ENCODE measurements around the gene C13orf46. TPM values are rescaled to one million over a fixed set of nuclear protein-coding genes. Genes with fewer than 3 reads are reported as not detected.

C13orf46 gene
- total and polyA plus RNA-seq, 4 donors: 0.10 to 0.17 TPM; not detected in 2

- 85% methylated on average over 16 of the region's 16 CpGs for WGBS
- DNase-seq (ENCODE audit: low spot score): no peak
- no peaks in the 10 kb centered on the region for H3K27me3 ChIP-seq (ENCODE audit: control insufficient read depth in 4 of 4, insufficient read depth in 4 of 4, low read length in 3 of 4)
- H3K9ac ChIP-seq (ENCODE audit: low read depth in 1 of 2, low read length in 2 of 2): no peak overlapping the region
- no peaks in the 10 kb centered on the region for H3K9me3 ChIP-seq (ENCODE audit: control insufficient read depth in 4 of 4, low read length in 3 of 4)
- H3K4me1 ChIP-seq (ENCODE audit: control insufficient read depth in 4 of 4, insufficient read depth in 4 of 4, low read length in 3 of 4): peaks cover 0 to 6% (median 3%) of the 10 kb centered on the region in 4 donors
- no peaks in the 10 kb centered on the region for H3K36me3 ChIP-seq (ENCODE audit: control insufficient read depth in 4 of 4, insufficient read depth in 3 of 4, low read depth in 1 of 4, low read length in 3 of 4)
- no peak overlapping the region for H3K27ac ChIP-seq (ENCODE audit: low read depth in 1 of 2, low read length in 2 of 2)
- TF ChIP-seq RAD21 (IDR thresholded peaks at IDR 0.05) (no peak), FOXA2 (IDR thresholded peaks at IDR 0.05) (no peak), EGR1 (IDR thresholded peaks at IDR 0.05; ENCODE audit: low read depth in 2 of 2) (no peak), ZBTB33 (IDR thresholded peaks at IDR 0.05) (no peak), GABPA (IDR thresholded peaks at IDR 0.05 in 1 of 2, conservative IDR thresholded peaks at IDR 0.05 in 1 of 2) (no peak), ATF3 (IDR thresholded peaks at IDR 0.05) (no peak), CTCF (IDR thresholded peaks at IDR 0.05; ENCODE audit: low read depth, low read length, missing input control) (no peak), YY1 (IDR thresholded peaks at IDR 0.05) (no peak), TAF1 (conservative IDR thresholded peaks at IDR 0.05) (no peak), HNF4A (conservative IDR thresholded peaks at IDR 0.05) (no peak), JUND (IDR thresholded peaks at IDR 0.05) (no peak), MAX (IDR thresholded peaks at IDR 0.05) (no peak), NR2F2 (IDR thresholded peaks at IDR 0.05) (no peak), FOXA1 (IDR thresholded peaks at IDR 0.05) (no peak)
- no peak overlapping the region for H3K4me3 ChIP-seq (ENCODE audit: low read depth in 1 of 3, low read length in 3 of 3)
Measured at GRCh38 chr13:113941571-113942191, 32.2 kb downstream of the C13orf46 start.

GRCh38 chr13:113939944-113940297, 34.0 kb downstream of the C13orf46 start:
- Histone ChIP-seq H3K4me1 (ENCODE audit: control insufficient read depth in 4 of 4, insufficient read depth in 4 of 4, low read length in 3 of 4) (peaks cover 0 to 6% (median 3%) of the 10 kb centered on the region in 4 donors), H3K9ac (ENCODE audit: low read depth in 1 of 2, low read length in 2 of 2) (no peak overlapping the region), H3K4me3 (ENCODE audit: low read depth in 1 of 3, low read length in 3 of 3) (no peak overlapping the region), H3K27me3 (ENCODE audit: control insufficient read depth in 4 of 4, insufficient read depth in 4 of 4, low read length in 3 of 4) (peaks cover 0 to 4% (median 0%) of the 10 kb centered on the region in 4 donors), H3K36me3 (ENCODE audit: control insufficient read depth in 4 of 4, insufficient read depth in 3 of 4, low read depth in 1 of 4, low read length in 3 of 4) (no peaks in the 10 kb centered on the region), H3K27ac (ENCODE audit: low read depth in 1 of 2, low read length in 2 of 2) (no peak overlapping the region), H3K9me3 (ENCODE audit: control insufficient read depth in 4 of 4, low read length in 3 of 4) (no peaks in the 10 kb centered on the region)
- TF ChIP-seq MAX (IDR thresholded peaks at IDR 0.05) (no peak), REST (IDR thresholded peaks at IDR 0.05) (no peak), GABPA (IDR thresholded peaks at IDR 0.05 in 1 of 2, conservative IDR thresholded peaks at IDR 0.05 in 1 of 2) (no peak), CTCF (IDR thresholded peaks at IDR 0.05; ENCODE audit: low read depth, low read length, missing input control) (no peak), EGR1 (IDR thresholded peaks at IDR 0.05; ENCODE audit: low read depth in 2 of 2) (no peak), NR2F2 (IDR thresholded peaks at IDR 0.05) (no peak), HNF4G (IDR thresholded peaks at IDR 0.05) (no peak), ZBTB33 (IDR thresholded peaks at IDR 0.05) (no peak), RXRA (IDR thresholded peaks at IDR 0.05) (no peak), YY1 (IDR thresholded peaks at IDR 0.05) (no peak), RAD21 (IDR thresholded peaks at IDR 0.05) (no peak)
- 41% methylated on average over 16 of the region's 16 CpGs for WGBS
- no peak for DNase-seq (ENCODE audit: low spot score)
